ENCODE data around the gene FGF9.

FGF9 gene

DNA sequence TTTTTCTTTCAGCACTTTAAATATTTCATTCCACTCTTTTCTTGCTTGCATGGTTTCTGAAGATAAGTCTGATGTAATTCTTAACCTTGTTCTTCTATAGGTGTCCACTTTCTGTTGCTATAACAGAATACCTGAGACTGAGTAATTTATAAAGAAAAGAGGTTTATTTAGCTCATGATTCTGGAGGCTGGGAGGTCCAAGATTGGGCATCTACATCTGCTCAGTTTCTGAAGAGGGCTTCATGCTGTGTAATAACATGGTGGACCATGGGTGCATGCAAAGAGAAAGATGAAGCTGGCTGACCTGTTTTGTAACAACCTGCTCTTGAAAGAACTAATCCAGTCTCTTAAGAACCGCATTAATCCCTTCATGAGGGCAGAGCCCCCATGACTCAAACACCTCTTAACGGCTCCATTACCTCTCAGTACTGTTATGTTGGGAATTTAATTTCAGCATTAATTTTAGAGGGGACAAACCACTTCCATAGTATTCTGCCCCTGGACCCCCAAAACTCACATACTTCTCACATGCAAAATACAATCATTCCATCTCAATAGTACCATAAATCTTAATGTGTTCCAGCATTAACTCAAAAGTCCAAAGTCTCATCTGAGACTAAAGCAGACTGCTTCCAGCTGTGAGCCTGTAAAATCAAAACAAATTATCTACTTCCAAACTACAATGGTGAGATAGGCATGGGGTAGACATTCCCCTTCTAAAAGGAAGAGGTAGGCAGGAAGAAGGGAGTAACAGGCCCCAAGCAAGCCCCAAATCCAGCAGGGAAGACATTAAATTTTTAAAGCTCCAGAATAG is 9.6 kb upstream of the FGF9 start:
- no peak overlapping the region for H3K27ac ChIP-seq (ENCODE audit: poor library complexity, severe bottlenecking)
- no peak for DNase-seq (ENCODE audit: low spot score)
- H3K9me3 ChIP-seq (ENCODE audit: severe bottlenecking), result no peaks in the 10 kb centered on the region
- H3K4me3 ChIP-seq (ENCODE audit: severe bottlenecking), result no peak overlapping the region
- H3K27me3 ChIP-seq (ENCODE audit: insufficient read depth, poor library complexity, severe bottlenecking), result no peaks in the 10 kb centered on the region
- H3K4me1 ChIP-seq (ENCODE audit: insufficient read depth, poor library complexity, severe bottlenecking), result peaks cover 6% of the 10 kb centered on the region
- TF ChIP-seq, protein P1, sequence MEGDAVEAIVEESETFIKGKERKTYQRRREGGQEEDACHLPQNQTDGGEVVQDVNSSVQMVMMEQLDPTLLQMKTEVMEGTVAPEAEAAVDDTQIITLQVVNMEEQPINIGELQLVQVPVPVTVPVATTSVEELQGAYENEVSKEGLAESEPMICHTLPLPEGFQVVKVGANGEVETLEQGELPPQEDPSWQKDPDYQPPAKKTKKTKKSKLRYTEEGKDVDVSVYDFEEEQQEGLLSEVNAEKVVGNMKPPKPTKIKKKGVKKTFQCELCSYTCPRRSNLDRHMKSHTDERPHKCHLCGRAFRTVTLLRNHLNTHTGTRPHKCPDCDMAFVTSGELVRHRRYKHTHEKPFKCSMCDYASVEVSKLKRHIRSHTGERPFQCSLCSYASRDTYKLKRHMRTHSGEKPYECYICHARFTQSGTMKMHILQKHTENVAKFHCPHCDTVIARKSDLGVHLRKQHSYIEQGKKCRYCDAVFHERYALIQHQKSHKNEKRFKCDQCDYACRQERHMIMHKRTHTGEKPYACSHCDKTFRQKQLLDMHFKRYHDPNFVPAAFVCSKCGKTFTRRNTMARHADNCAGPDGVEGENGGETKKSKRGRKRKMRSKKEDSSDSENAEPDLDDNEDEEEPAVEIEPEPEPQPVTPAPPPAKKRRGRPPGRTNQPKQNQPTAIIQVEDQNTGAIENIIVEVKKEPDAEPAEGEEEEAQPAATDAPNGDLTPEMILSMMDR (IDR thresholded peaks at IDR 0.05; ENCODE audit: poor library complexity, severe bottlenecking), result no peak
- ATAC-seq (ENCODE audit: low read depth), result no peak
- no peaks in the 10 kb centered on the region for H3K36me3 ChIP-seq (ENCODE audit: low read depth)

DNA sequence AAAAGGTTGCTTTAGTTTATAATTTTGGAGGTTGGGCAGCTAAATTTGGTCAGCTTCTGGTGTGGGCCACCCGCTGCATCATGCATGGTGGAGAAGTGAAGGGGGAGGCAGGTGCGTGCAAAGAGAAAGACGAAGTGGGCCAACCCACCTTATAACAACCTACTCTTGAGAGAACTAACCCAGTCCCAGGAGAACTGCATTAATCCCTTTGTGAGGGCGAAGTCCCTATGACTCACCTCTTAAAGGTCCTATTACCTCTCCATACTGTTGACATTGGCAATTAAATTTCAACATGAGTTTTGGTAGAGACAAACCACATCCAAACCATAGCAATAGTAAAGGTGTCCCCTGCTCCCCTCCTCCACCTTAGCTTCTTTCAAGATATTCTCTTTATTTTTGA is 7.7 kb upstream of the FGF9 start:
- no peak overlapping the region for H3K27ac ChIP-seq (ENCODE audit: poor library complexity, severe bottlenecking)
- no peak for DNase-seq (ENCODE audit: low spot score)
- ATAC-seq (ENCODE audit: low read depth), result peak; percentile 69; the same call in 2 of the 3 replicates
- no peaks in the 10 kb centered on the region for H3K36me3 ChIP-seq (ENCODE audit: low read depth)
- no peaks in the 10 kb centered on the region for H3K4me1 ChIP-seq (ENCODE audit: insufficient read depth, poor library complexity, severe bottlenecking)
- TF ChIP-seq, protein P1 (IDR thresholded peaks at IDR 0.05; ENCODE audit: poor library complexity, severe bottlenecking), result no peak
- H3K4me3 ChIP-seq (ENCODE audit: severe bottlenecking), result no peak overlapping the region
- H3K9me3 ChIP-seq (ENCODE audit: severe bottlenecking), result no peaks in the 10 kb centered on the region
- H3K27me3 ChIP-seq (ENCODE audit: insufficient read depth, poor library complexity, severe bottlenecking), result no peaks in the 10 kb centered on the region

DNA sequence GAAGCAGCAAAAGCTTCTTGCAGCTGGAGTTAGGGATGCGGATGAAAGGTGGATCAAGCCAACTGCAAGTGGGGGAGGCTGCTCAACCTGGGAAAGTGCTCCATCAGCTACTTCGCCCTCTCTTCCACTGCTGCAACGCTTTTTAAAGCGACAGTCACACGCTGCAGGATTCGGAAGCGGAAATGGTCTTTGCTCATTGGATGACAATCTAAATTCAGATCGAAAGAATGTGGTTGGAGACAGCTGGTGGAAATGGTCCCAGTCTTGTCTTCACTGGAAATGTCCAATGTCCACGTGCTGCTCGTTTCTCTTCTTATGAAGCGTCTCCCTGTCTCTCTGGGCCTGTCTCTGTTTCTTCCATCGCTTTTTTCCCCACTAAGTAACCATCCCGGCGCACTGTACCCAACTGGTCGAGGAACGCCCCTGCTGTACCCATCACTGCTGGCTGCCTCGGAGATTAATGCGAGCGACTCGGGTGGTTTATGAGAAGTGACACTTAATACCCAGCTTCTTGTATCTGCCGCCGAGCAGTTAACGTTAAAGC is 2.1 kb upstream of the FGF9 start:
- Histone ChIP-seq H3K4me1 (ENCODE audit: insufficient read depth, poor library complexity, severe bottlenecking) (peaks cover 4% of the 10 kb centered on the region), H3K36me3 (ENCODE audit: low read depth) (no peaks in the 10 kb centered on the region), H3K4me3 (ENCODE audit: severe bottlenecking) (no peak overlapping the region), H3K9me3 (ENCODE audit: severe bottlenecking) (no peaks in the 10 kb centered on the region), H3K27ac (ENCODE audit: poor library complexity, severe bottlenecking) (no peak overlapping the region), H3K27me3 (ENCODE audit: insufficient read depth, poor library complexity, severe bottlenecking) (peaks cover 36% of the 10 kb centered on the region)
- DNase-seq (ENCODE audit: low spot score), result no peak
- TF ChIP-seq, protein P1 (IDR thresholded peaks at IDR 0.05; ENCODE audit: poor library complexity, severe bottlenecking), result no peak
- no peak for ATAC-seq (ENCODE audit: low read depth)

DNA sequence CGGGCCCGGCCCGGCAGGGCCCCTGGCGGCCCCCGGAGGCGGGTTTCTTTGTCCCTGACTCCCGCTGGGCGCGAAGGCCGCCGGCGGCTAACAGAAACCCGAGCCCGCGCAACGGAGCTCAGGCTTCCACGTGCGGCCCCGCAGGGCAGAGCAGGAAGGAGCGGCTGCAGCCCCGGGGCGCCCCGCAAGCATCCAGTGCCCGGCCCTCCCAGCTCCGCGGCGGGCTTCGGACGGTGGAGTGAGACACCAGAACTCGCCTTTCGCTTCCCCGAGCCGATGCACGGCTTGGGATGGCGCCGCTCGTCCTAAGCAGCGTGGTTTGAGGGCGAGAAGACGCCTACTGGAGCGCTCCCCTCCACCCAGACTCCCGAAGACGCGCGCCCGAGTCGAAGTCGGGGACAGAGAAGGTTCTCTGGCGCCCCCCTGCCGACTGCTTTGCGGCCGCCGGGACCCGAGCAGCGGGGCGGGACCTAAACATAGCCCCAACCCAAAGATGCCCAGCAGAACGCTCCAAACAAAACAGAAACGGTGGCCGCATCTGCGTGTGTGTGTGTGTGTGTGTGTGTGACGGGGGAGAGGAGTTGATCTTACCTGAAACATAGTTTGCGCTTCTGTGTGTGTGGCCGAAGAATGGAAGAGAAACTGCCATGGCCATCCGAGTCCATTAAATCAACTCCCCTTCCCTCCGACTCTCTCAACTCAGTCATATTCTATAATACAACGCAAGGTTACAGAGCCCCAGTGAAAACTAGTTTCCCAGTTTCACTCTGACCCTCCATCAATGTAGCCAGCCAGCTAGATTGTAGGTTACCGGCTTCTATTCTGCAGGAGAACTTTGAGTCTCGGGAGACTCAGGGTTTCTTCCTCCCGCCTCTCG is 629 bp upstream of the FGF9 start:
- H3K4me1 ChIP-seq (ENCODE audit: insufficient read depth, poor library complexity, severe bottlenecking), result peaks cover 4% of the 10 kb centered on the region
- no peaks in the 10 kb centered on the region for H3K9me3 ChIP-seq (ENCODE audit: severe bottlenecking)
- H3K27ac ChIP-seq (ENCODE audit: poor library complexity, severe bottlenecking), result no peak overlapping the region
- H3K27me3 ChIP-seq (ENCODE audit: insufficient read depth, poor library complexity, severe bottlenecking), result peaks cover 45% of the 10 kb centered on the region
- peak overlapping the region; percentile 34 for H3K4me3 ChIP-seq (ENCODE audit: severe bottlenecking)
- TF ChIP-seq, protein P1 (IDR thresholded peaks at IDR 0.05; ENCODE audit: poor library complexity, severe bottlenecking), result peak; percentile 32
- H3K36me3 ChIP-seq (ENCODE audit: low read depth), result no peaks in the 10 kb centered on the region
- ATAC-seq (ENCODE audit: low read depth) (peak; percentile 28), DNase-seq (ENCODE audit: low spot score) (no peak)
